ENCODE data around the gene ABCD1. TPM values are rescaled to one million over a fixed set of nuclear protein-coding genes. Genes with fewer than 3 reads are reported as not detected.

The ABCD1 gene
- total RNA-seq, 4 donors from 2014 or later, result 1.8 to 5.0 (median 3.5) TPM

GRCh38 chrX:153776120-153776599 lies 51.5 kb downstream of the ABCD1 start:
- H3K27ac ChIP-seq, result no peak overlapping the region
- no peaks in the 10 kb centered on the region for H3K27me3 ChIP-seq
- H3K4me3 ChIP-seq, result no peak overlapping the region
- intact Hi-C loops (cut with DNase I), result no loop called here
- no peak for TF ChIP-seq POLR2A (IDR thresholded peaks at IDR 0.05)
- TF ChIP-seq, protein P1, sequence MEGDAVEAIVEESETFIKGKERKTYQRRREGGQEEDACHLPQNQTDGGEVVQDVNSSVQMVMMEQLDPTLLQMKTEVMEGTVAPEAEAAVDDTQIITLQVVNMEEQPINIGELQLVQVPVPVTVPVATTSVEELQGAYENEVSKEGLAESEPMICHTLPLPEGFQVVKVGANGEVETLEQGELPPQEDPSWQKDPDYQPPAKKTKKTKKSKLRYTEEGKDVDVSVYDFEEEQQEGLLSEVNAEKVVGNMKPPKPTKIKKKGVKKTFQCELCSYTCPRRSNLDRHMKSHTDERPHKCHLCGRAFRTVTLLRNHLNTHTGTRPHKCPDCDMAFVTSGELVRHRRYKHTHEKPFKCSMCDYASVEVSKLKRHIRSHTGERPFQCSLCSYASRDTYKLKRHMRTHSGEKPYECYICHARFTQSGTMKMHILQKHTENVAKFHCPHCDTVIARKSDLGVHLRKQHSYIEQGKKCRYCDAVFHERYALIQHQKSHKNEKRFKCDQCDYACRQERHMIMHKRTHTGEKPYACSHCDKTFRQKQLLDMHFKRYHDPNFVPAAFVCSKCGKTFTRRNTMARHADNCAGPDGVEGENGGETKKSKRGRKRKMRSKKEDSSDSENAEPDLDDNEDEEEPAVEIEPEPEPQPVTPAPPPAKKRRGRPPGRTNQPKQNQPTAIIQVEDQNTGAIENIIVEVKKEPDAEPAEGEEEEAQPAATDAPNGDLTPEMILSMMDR (IDR thresholded peaks at IDR 0.05), result no peak
- no peaks in the 10 kb centered on the region for H3K9me3 ChIP-seq
- peaks cover 0 to 23% (median 5%) of the 10 kb centered on the region in 3 donors for H3K4me1 ChIP-seq
- H3K36me3 ChIP-seq, result peaks cover 0 to 12% (median 0%) of the 10 kb centered on the region in 3 donors
- no peak for DNase-seq
- no CpG with 5 or more reads among the region's 20 CpGs for WGBS, 2 donors

DNA sequence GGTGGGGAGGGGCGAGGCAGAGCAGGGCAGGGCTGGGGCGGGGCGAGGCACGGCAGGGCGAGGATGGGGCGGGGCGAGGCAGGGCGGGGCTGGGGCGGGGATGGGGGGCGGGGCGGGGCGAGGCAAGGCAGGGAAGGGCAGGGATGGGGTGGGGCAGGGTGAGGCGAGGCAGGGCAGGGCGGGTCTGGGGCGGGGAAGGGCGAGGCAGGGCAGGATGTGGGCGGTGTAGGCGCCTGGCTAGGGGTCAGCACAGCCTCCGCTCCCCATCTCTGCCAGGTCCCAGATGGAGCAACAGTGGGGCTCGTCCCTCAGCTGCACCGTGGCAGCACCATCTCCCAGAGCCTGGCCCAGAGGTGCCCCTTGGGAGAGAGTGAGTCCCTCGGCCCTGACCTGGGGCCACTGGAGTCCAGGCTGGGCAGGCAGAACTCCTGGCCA lies 52.0 kb downstream of the ABCD1 start:
- Histone ChIP-seq H3K4me1 (peaks cover 3 to 28% (median 5%) of the 10 kb centered on the region in 3 donors), H3K9me3 (no peaks in the 10 kb centered on the region), H3K36me3 (peaks cover 0 to 10% (median 0%) of the 10 kb centered on the region in 3 donors), H3K27me3 (no peaks in the 10 kb centered on the region), H3K27ac (no peak overlapping the region), H3K4me3 (no peak overlapping the region)
- TF ChIP-seq, protein P1 (IDR thresholded peaks at IDR 0.05), result no peak
- no peak for TF ChIP-seq POLR2A (IDR thresholded peaks at IDR 0.05)
- no peak for DNase-seq
- intact Hi-C loops (cut with DNase I), result no loop called here
- no CpG with 5 or more reads among the region's 22 CpGs for WGBS, 2 donors

GRCh38 chrX:153777261-153778090 lies 52.8 kb downstream of the ABCD1 start:
- H3K9me3 ChIP-seq, result no peaks in the 10 kb centered on the region
- H3K27ac ChIP-seq, result no peak overlapping the region
- intact Hi-C loops (cut with DNase I), result no loop called here
- TF ChIP-seq POLR2A (IDR thresholded peaks at IDR 0.05), result no peak
- TF ChIP-seq, protein P1 (IDR thresholded peaks at IDR 0.05), result no peak
- no peak for DNase-seq
- H3K27me3 ChIP-seq, result no peaks in the 10 kb centered on the region
- peaks cover 5 to 36% (median 7%) of the 10 kb centered on the region in 3 donors for H3K4me1 ChIP-seq
- no peak overlapping the region for H3K4me3 ChIP-seq
- WGBS, 2 donors, result 89% methylated on average over 15 of the region's 34 CpGs; no CpG with 5 or more reads in 1 of the 2 donors
- H3K36me3 ChIP-seq, result peaks cover 0 to 8% (median 0%) of the 10 kb centered on the region in 3 donors

GRCh38 chrX:153778181-153778580 lies 53.5 kb downstream of the ABCD1 start:
- intact Hi-C loops (cut with DNase I), result no loop called here
- no peaks in the 10 kb centered on the region for H3K9me3 ChIP-seq
- peaks cover 0 to 8% (median 0%) of the 10 kb centered on the region in 3 donors for H3K36me3 ChIP-seq
- no peak overlapping the region for H3K27ac ChIP-seq
- TF ChIP-seq POLR2A (IDR thresholded peaks at IDR 0.05), result no peak
- TF ChIP-seq, protein P1 (IDR thresholded peaks at IDR 0.05), result no peak
- H3K4me1 ChIP-seq, result peaks cover 5 to 37% (median 7%) of the 10 kb centered on the region in 3 donors
- no peak overlapping the region for H3K4me3 ChIP-seq
- H3K27me3 ChIP-seq, result no peaks in the 10 kb centered on the region
- DNase-seq, result no peak
- WGBS, 2 donors, result 81% methylated on average over 5 of the region's 17 CpGs; no CpG with 5 or more reads in 1 of the 2 donors

- Histone ChIP-seq H3K27me3 (no peaks in the 10 kb centered on the region), H3K36me3 (peaks cover 0 to 8% (median 0%) of the 10 kb centered on the region in 3 donors), H3K4me3 (no peak overlapping the region), H3K27ac (no peak overlapping the region), H3K4me1 (peaks cover 5 to 37% (median 7%) of the 10 kb centered on the region in 3 donors), H3K9me3 (no peaks in the 10 kb centered on the region)
- DNase-seq, result no peak
- intact Hi-C loops (cut with DNase I), result no loop called here
- 83% methylated on average over 4 of the region's 16 CpGs; no CpG with 5 or more reads in 1 of the 2 donors for WGBS, 2 donors
- no peak for TF ChIP-seq POLR2A (IDR thresholded peaks at IDR 0.05)
- TF ChIP-seq, protein P1 (IDR thresholded peaks at IDR 0.05), result no peak
These were observed 54.0 kb downstream of the ABCD1 start for GRCh38 chrX:153778684-153779101.
